ENCODE measurements around the gene MEX3B. TPM values are rescaled to one million over a fixed set of nuclear protein-coding genes. Genes with fewer than 3 reads are reported as not detected.

The MEX3B gene
- total RNA-seq, 4 donors from 2014 or later = 0.13 to 1.6 (median 1.2) TPM

- intact Hi-C loops (cut with DNase I; ENCODE audit: low total_unique reads) = no loop called here
- TF ChIP-seq, protein P1, sequence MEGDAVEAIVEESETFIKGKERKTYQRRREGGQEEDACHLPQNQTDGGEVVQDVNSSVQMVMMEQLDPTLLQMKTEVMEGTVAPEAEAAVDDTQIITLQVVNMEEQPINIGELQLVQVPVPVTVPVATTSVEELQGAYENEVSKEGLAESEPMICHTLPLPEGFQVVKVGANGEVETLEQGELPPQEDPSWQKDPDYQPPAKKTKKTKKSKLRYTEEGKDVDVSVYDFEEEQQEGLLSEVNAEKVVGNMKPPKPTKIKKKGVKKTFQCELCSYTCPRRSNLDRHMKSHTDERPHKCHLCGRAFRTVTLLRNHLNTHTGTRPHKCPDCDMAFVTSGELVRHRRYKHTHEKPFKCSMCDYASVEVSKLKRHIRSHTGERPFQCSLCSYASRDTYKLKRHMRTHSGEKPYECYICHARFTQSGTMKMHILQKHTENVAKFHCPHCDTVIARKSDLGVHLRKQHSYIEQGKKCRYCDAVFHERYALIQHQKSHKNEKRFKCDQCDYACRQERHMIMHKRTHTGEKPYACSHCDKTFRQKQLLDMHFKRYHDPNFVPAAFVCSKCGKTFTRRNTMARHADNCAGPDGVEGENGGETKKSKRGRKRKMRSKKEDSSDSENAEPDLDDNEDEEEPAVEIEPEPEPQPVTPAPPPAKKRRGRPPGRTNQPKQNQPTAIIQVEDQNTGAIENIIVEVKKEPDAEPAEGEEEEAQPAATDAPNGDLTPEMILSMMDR (IDR thresholded peaks at IDR 0.05) = no peak
- no peak for TF ChIP-seq POLR2A (IDR thresholded peaks at IDR 0.05)
- no peak for DNase-seq (ENCODE audit: low spot score in 2 of 2)
- H3K4me3 ChIP-seq (ENCODE audit: low read depth, poor library complexity, severe bottlenecking) = no peak overlapping the region
- 87 to 90% methylated on average over 4 of the region's 4 CpGs for WGBS, 2 donors
These were observed 20.6 kb upstream of the MEX3B start for GRCh38 chr15:82066455-82066854.

GRCh38 chr15:82064824-82065223 is 19.0 kb upstream of the MEX3B start:
- TF ChIP-seq POLR2A (IDR thresholded peaks at IDR 0.05) = no peak
- TF ChIP-seq, protein P1 (IDR thresholded peaks at IDR 0.05) = no peak
- 76 to 86% methylated on average over 5 of the region's 5 CpGs for WGBS, 2 donors
- DNase-seq (ENCODE audit: low spot score in 2 of 2) = peak in 1 of 2 donors; percentile 68
- no peak overlapping the region for H3K4me3 ChIP-seq (ENCODE audit: low read depth, poor library complexity, severe bottlenecking)
- intact Hi-C loops (cut with DNase I; ENCODE audit: low total_unique reads) = no loop called here

- 31 to 33% methylated on average over 20 of the region's 20 CpGs for WGBS, 2 donors
- intact Hi-C loops (cut with DNase I; ENCODE audit: low total_unique reads) = no loop called here
- H3K4me3 ChIP-seq (ENCODE audit: low read depth, poor library complexity, severe bottlenecking) = no peak overlapping the region
These were observed 16.9 kb upstream of the MEX3B start for GRCh38 chr15:82062479-82063454.

DNA sequence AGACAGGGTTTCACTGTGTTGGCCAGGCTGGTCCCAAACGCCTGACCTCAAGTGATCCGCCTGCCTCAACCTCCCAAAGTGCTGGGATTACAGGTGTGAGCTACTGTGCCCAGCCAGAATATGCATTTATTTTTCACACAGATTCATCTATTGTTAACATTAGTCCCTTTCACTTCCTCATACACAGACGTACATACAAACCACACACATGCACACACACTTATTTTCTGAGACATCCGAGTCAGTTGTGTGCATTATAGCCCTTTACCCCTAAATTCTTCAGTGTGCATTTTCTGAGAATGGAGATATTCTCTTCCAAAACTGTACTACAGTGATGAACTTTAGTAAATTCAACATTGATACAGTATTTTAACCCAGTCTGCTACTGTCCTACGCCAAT is 15.0 kb upstream of the MEX3B start:
- TF ChIP-seq, protein P1 (IDR thresholded peaks at IDR 0.05) = no peak
- no peak for TF ChIP-seq POLR2A (IDR thresholded peaks at IDR 0.05)
- intact Hi-C loops (cut with DNase I; ENCODE audit: low total_unique reads) = no loop called here
- H3K4me3 ChIP-seq (ENCODE audit: low read depth, poor library complexity, severe bottlenecking) = no peak overlapping the region
- 77 to 78% methylated on average over 5 of the region's 5 CpGs for WGBS, 2 donors
- no peak for DNase-seq (ENCODE audit: low spot score in 2 of 2)

More at GRCh38 chr15:82062479-82063454, 16.9 kb upstream of the MEX3B start:
- TF ChIP-seq, protein P1 (IDR thresholded peaks at IDR 0.05) = no peak
- no peak for TF ChIP-seq POLR2A (IDR thresholded peaks at IDR 0.05)
- no peak for DNase-seq (ENCODE audit: low spot score in 2 of 2)

- intact Hi-C loops (cut with DNase I; ENCODE audit: low total_unique reads) = no loop called here
- WGBS, 2 donors = 12 to 14% methylated on average over 2 of the region's 2 CpGs
- TF ChIP-seq, protein P1 (IDR thresholded peaks at IDR 0.05) = no peak
- no peak for TF ChIP-seq POLR2A (IDR thresholded peaks at IDR 0.05)
- DNase-seq (ENCODE audit: low spot score in 2 of 2) = peak in 1 of 2 donors; percentile 6
- no peak overlapping the region for H3K4me3 ChIP-seq (ENCODE audit: low read depth, poor library complexity, severe bottlenecking)
These were observed 12.8 kb upstream of the MEX3B start for GRCh38 chr15:82058517-82059204.
